K562 (cell line): ENCODE results near the gene RTL1. TPM values are rescaled to one million over a fixed set of nuclear protein-coding genes. Genes with fewer than 3 reads are reported as not detected.

ENCODE experiments used
- ATAC-seq: fragments of 200-7000 bp; cut with Tn5 transposase; 3 replicates; pipeline ENCODE4 v1.9.1; 2020; ENCODE audit warnings: moderate library complexity
- BruUV-seq: library from RNA; stranded (reverse); fragments of 400-500 nt; replicated peaks from 2 replicates; lab custom pipeline; 2021; lab: Mats Ljungman, UMichigan
- CTCF ChIA-PET: fragments of 300-600 bp; formaldehyde crosslinking; extraction: SDS; loops from one replicate; lab custom pipeline; 2021; ENCODE audit warnings: low intra/inter-chr PET ratio; lab: Yijun Ruan, JAX
- POLR2A ChIA-PET: fragments of 300-600, 350-650 bp; sonication (Branson Sonifier 250); formaldehyde crosslinking; extraction: SDS; loops from one replicate; lab custom pipeline; 2021; ENCODE audit warnings: antibody characterized with exemption, inconsistent platforms; lab: Yijun Ruan, JAX
- DNase-seq, 4 experiments: peaks; one replicate each; pipeline versions ENCODE4 v3.0.0 to v3.0.0-alpha.2; 2011 to 2018; ENCODE audit warnings: low spot score in 3 of 4, mixed read lengths in 3 of 4; ENCODE audit errors: extremely low read depth in 1 of 4
- FAIRE-seq: peaks from 2 replicates; lab custom pipeline; 2011; peaks lifted over from hg19 to GRCh38; lab: Jason Lieb, UNC
- H2AFZ ChIP-seq: 2 replicates; pipeline ENCODE4 v1.6.0; 2011; ENCODE audit warnings: low read depth, low read length, control low read depth, inconsistent platforms
- H3K27ac ChIP-seq: fragments of 200-600 bp; 3 replicates; pipeline ENCODE4 v1.8.0; 2011; ENCODE audit warnings: low read depth, mild to moderate bottlenecking, control low read depth, inconsistent platforms, low read length, moderate library complexity, mixed read lengths; ENCODE audit errors: extremely low read depth
- H3K27me3 ChIP-seq, 2 experiments: fragments of 300-600 bp in 1 of 2; 2 replicates in 1 of 2; 3 replicates in 1 of 2; pipeline versions ENCODE4 v1.6.0 to v1.8.0; 2011; ENCODE audit warnings: inconsistent platforms in 2 of 2, low read length in 2 of 2, mild to moderate bottlenecking in 1 of 2, mixed read lengths in 1 of 2, moderate library complexity in 1 of 2; ENCODE audit not compliant: control insufficient read depth in 2 of 2, insufficient read depth in 2 of 2
- H3K36me3 ChIP-seq: fragments of 300-600 bp; 3 replicates; pipeline ENCODE4 v1.8.0; 2011; ENCODE audit warnings: mild to moderate bottlenecking, low read length, inconsistent platforms; ENCODE audit not compliant: control insufficient read depth, insufficient read depth
- H3K4me1 ChIP-seq, 2 experiments: fragments of 200-600 bp in 1 of 2; replicated peaks in 1 of 2; 2 replicates in 1 of 2; 3 replicates in 1 of 2; pipeline versions ENCODE4 v1.5.1 to v1.8.0; 2011; ENCODE audit warnings: inconsistent platforms in 2 of 2, low read length in 2 of 2, mild to moderate bottlenecking in 1 of 2, mixed read lengths in 1 of 2, moderate library complexity in 1 of 2; ENCODE audit not compliant: control insufficient read depth in 2 of 2, insufficient read depth in 2 of 2
- H3K4me2 ChIP-seq: 2 replicates; pipeline ENCODE4 v1.6.1; 2011; ENCODE audit warnings: low read length, control low read depth, inconsistent platforms, mixed read lengths; ENCODE audit not compliant: insufficient read depth
- H3K4me3 ChIP-seq: fragments of 200-600 bp; sonication (generic), shearing (Covaris generic); 2 replicates; pipeline ENCODE4 v1.5.1; 2016; ENCODE audit warnings: control low read depth, inconsistent platforms
- H3K79me2 ChIP-seq: fragments of 200-600 bp; 3 replicates; pipeline ENCODE4 v1.8.0; 2011; ENCODE audit warnings: low read length, inconsistent platforms; ENCODE audit not compliant: control insufficient read depth, insufficient read depth
- H3K9ac ChIP-seq, 2 experiments: 2 replicates each; pipeline versions ENCODE4 v1.6.0 to v1.6.1; 2011; ENCODE audit warnings: low read depth in 2 of 2, low read length in 2 of 2, control low read depth in 1 of 2, inconsistent platforms in 1 of 2, mild to moderate bottlenecking in 1 of 2, mixed read lengths in 1 of 2; ENCODE audit not compliant: insufficient read depth in 1 of 2
- H3K9me1 ChIP-seq: one replicate; pipeline ENCODE4 v1.6.0; 2011; ENCODE audit warnings: inconsistent platforms, mild to moderate bottlenecking, low read length, moderate library complexity; ENCODE audit not compliant: control insufficient read depth, insufficient read depth
- H3K9me3 ChIP-seq: replicated peaks from 2 replicates; pipeline ENCODE4 v1.5.1; 2011; ENCODE audit warnings: low read depth, low read length, inconsistent platforms; ENCODE audit not compliant: control insufficient read depth, insufficient read depth
- H4K20me1 ChIP-seq: replicated peaks from 2 replicates; pipeline ENCODE4 v1.6.1; 2011; ENCODE audit warnings: low read length, inconsistent platforms, mixed read lengths; ENCODE audit not compliant: control insufficient read depth, insufficient read depth
- ATF7 ChIP-seq: fragments of 450-650 bp; IDR thresholded peaks from 2 replicates; pipeline ENCODE4 v1.7.1; 2014; ENCODE audit warnings: mild to moderate bottlenecking, moderate library complexity
- CEBPB ChIP-seq: fragments of 450-650 bp; IDR thresholded peaks from 2 replicates; pipeline ENCODE4 v1.6.1; 2016; ENCODE audit warnings: missing genetic modification characterization, missing compliant biosample characterization
- ELF2 ChIP-seq: fragments of 250-450 bp; sonication (Bioruptor Pico); IDR thresholded peaks from 2 replicates; pipeline ENCODE4 v1.5.0; 2021; ENCODE audit warnings: mild to moderate bottlenecking
- ERF ChIP-seq: fragments of 450-650 bp; formaldehyde crosslinking; IDR thresholded peaks from 2 replicates; pipeline ENCODE4 v1.4.0; 2020; ENCODE audit warnings: mild to moderate bottlenecking, mixed read lengths
- GABPB1 ChIP-seq: sonication (generic); formaldehyde crosslinking; IDR thresholded peaks from 2 replicates; pipeline ENCODE4 v1.8.0; 2022; ENCODE audit warnings: mild to moderate bottlenecking, missing genetic modification reagents
- HMG20A ChIP-seq: fragments of 450-650 bp; formaldehyde crosslinking; conservative IDR thresholded peaks from 2 replicates; pipeline ENCODE4 v1.4.0; 2020; ENCODE audit warnings: mild to moderate bottlenecking, mixed read lengths
- MTA3 ChIP-seq: fragments of 450-650 bp; formaldehyde crosslinking; IDR thresholded peaks from 2 replicates; pipeline ENCODE4 v1.6.1; 2017; ENCODE audit warnings: mild to moderate bottlenecking, borderline replicate concordance
- MYBL2 ChIP-seq, 2 experiments: fragments of 450-650 bp in 1 of 2; sonication (generic) in 1 of 2; formaldehyde crosslinking in 1 of 2; IDR thresholded peaks; 2 replicates each; pipeline versions ENCODE4 v1.6.1 to v1.8.1; 2017 to 2022; ENCODE audit warnings: borderline replicate concordance in 1 of 2, inconsistent platforms in 1 of 2, low read depth in 1 of 2, mild to moderate bottlenecking in 1 of 2, missing genetic modification reagents in 1 of 2, moderate library complexity in 1 of 2
- NEUROD1 ChIP-seq: fragments of 150-350 bp; IDR thresholded peaks from 2 replicates; pipeline ENCODE4 v1.6.1; 2014; ENCODE audit warnings: borderline replicate concordance, low read length, low read depth; ENCODE audit not compliant: partially characterized antibody
- PHF21A ChIP-seq: fragments of 450-650 bp; IDR thresholded peaks from 2 replicates; pipeline ENCODE4 v1.6.1; 2017; ENCODE audit warnings: low read depth, borderline replicate concordance
- RFX1 ChIP-seq: fragments of 450-650 bp; IDR thresholded peaks from 2 replicates; pipeline ENCODE4 v1.6.1; 2016; ENCODE audit warnings: mild to moderate bottlenecking, moderate library complexity
- RNF219 ChIP-seq: fragments of 250-450 bp; sonication (Bioruptor Pico); IDR thresholded peaks from 2 replicates; pipeline ENCODE4 v1.5.0; 2022; ENCODE audit warnings: mild to moderate bottlenecking
- ZBED1 ChIP-seq: IDR thresholded peaks from 2 replicates; pipeline ENCODE4 v1.6.1; 2014
- ZNF174 ChIP-seq: fragments of 250-450 bp; sonication (Bioruptor Pico); IDR thresholded peaks from 2 replicates; pipeline ENCODE4 v1.4.0; 2020; ENCODE audit warnings: mild to moderate bottlenecking
- ZNF354B ChIP-seq: fragments of 250-450 bp; sonication (Bioruptor Pico); IDR thresholded peaks from 2 replicates; pipeline ENCODE4 v1.4.0; 2020
- ZNF785 ChIP-seq: fragments of 250-450 bp; sonication (Bioruptor Pico); IDR thresholded peaks from 2 replicates; pipeline ENCODE4 v1.4.0; 2020; ENCODE audit warnings: mild to moderate bottlenecking
- WGBS: fragments of 100-300 bp; shearing (Covaris generic); methylation state at CpG from one replicate; pipeline ENCODE4 v1.1.6; 2016; ENCODE audit warnings: low coverage, mixed read lengths; ENCODE audit not compliant: insufficient coverage; ENCODE audit errors: missing lambda C conversion rate; 5-methylcytosine and 5-hydroxymethylcytosine counted together
- in situ Hi-C: fragments of 300-500 bp; cut with MboI; formaldehyde crosslinking; loops from 4 replicates; pipeline ENCODE4 v1.15.0; 2018; ENCODE audit warnings: inconsistent platforms, mixed read lengths
- intact Hi-C: fragments of 100-400 bp; cut with micrococcal nuclease; formaldehyde crosslinking; loops from 2 replicates; pipeline ENCODE4 v1.14.2; 2022
- polyA plus RNA-seq, 8 experiments: library from polyadenylated mRNA; depleted of rRNA in 4 of 8; stranded (reverse) in 5 of 8; unstranded in 3 of 8; fragments of >200 nt; fragmentation: Nextera tagmentation in 2 of 8; fragmentation: Illumina TruSeq in 1 of 8; extraction: Ambion mirVana in 2 of 8; extraction: Trizol in 1 of 8; gene quantifications; 2 replicates each; pipeline versions ENCODE4 v1.2.1 to v1.2.3, GENCODE V29; 2011 to 2014; ENCODE audit warnings: inconsistent platforms in 1 of 8, missing spikeins in 1 of 8
- total RNA-seq, 7 experiments: library from RNA; depleted of rRNA in 6 of 7; stranded (reverse); fragments of >200 nt in 6 of 7; fragmentation: Illumina TruSeq in 2 of 7; extraction: Trizol in 2 of 7; gene quantifications; 2 replicates each; pipeline versions ENCODE4 v1.2.1 to v1.2.3, GENCODE V29; 2011 to 2021; ENCODE audit warnings: low replicate concordance in 1 of 7
- TF ChIP-seq, protein P1 (sequence below): fragments of 250-450 bp; sonication (Bioruptor Pico); IDR thresholded peaks from 2 replicates; pipeline ENCODE4 v1.9.0; 2021; ENCODE audit warnings: mild to moderate bottlenecking, inconsistent platforms

The RTL1 gene
- total and polyA plus RNA-seq, 9 of the 15 experiments (the other 6 are each of a cell fraction or from before 2014, with no cell fraction given), result not detected

- H3K27ac ChIP-seq, result no peak overlapping the region
- in situ Hi-C loops (no loop called here), intact Hi-C loops (no loop called here)
- H3K36me3 ChIP-seq, result no peaks in the 10 kb centered on the region
- CTCF ChIA-PET, result no interaction called here
- H3K9me3 ChIP-seq, result no peaks in the 10 kb centered on the region
- no peak overlapping the region for H3K9ac ChIP-seq
- H3K9me1 ChIP-seq, result no peaks in the 10 kb centered on the region
- POLR2A ChIA-PET, result no interaction called here
- ATAC-seq (no peak), DNase-seq (no peak), FAIRE-seq (no peak)
- H3K27me3 ChIP-seq, result no peaks in the 10 kb centered on the region
- no peak overlapping the region for H3K4me2 ChIP-seq
- no peak overlapping the region; the same call in 1 of the 2 replicates for H2AFZ ChIP-seq
- H3K4me3 ChIP-seq, result no peak overlapping the region
- 64% methylated on average over 7 of the region's 16 CpGs for WGBS
- no peaks in the 10 kb centered on the region for H4K20me1 ChIP-seq
- no peak for TF ChIP-seq ERF
- TF ChIP-seq ZNF785, result no peak
- TF ChIP-seq NEUROD1, result no peak
- TF ChIP-seq MTA3, result no peak
- TF ChIP-seq HMG20A (CRISPR knock-in tag), result no peak
- TF ChIP-seq ATF7, result no peak
- TF ChIP-seq RNF219 (CRISPR knock-in tag), result no peak
- no peak for TF ChIP-seq CEBPB (tag)
- TF ChIP-seq PHF21A, result no peak
- TF ChIP-seq GABPB1 (CRISPR knock-in tag), result no peak
- TF ChIP-seq ZBED1, result no peak
- TF ChIP-seq MYBL2 (IDR thresholded peaks at IDR 0.05; ENCODE audit: low read depth), result no peak
- TF ChIP-seq MYBL2 (CRISPR knock-in tag; IDR thresholded peaks at IDR 0.05; ENCODE audit: borderline replicate concordance), result no peak
- TF ChIP-seq, protein P1, sequence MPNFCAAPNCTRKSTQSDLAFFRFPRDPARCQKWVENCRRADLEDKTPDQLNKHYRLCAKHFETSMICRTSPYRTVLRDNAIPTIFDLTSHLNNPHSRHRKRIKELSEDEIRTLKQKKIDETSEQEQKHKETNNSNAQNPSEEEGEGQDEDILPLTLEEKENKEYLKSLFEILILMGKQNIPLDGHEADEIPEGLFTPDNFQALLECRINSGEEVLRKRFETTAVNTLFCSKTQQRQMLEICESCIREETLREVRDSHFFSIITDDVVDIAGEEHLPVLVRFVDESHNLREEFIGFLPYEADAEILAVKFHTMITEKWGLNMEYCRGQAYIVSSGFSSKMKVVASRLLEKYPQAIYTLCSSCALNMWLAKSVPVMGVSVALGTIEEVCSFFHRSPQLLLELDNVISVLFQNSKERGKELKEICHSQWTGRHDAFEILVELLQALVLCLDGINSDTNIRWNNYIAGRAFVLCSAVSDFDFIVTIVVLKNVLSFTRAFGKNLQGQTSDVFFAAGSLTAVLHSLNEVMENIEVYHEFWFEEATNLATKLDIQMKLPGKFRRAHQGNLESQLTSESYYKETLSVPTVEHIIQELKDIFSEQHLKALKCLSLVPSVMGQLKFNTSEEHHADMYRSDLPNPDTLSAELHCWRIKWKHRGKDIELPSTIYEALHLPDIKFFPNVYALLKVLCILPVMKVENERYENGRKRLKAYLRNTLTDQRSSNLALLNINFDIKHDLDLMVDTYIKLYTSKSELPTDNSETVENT (CRISPR knock-in tag), result no peak
- no peak for TF ChIP-seq ZNF174 (CRISPR knock-in tag)
- TF ChIP-seq RFX1, result no peak
- TF ChIP-seq ELF2 (CRISPR knock-in tag), result no peak
- no peak for TF ChIP-seq ZNF354B
- H3K79me2 ChIP-seq, result no peaks in the 10 kb centered on the region
- peaks cover 26 to 27% of the 10 kb centered on the region in 2 experiments for H3K4me1 ChIP-seq
- no TSS peak for BruUV-seq
Measured at GRCh38 chr14:100861188-100861936, 42.2 kb downstream of the RTL1 start.
